ENCODE measurements around the gene LHFPL4. TPM values are rescaled to one million over a fixed set of nuclear protein-coding genes. Genes with fewer than 3 reads are reported as not detected.

LHFPL4 gene
- total RNA-seq, 2 experiments from 2014 or later = not detected

GRCh38 chr3:9508781-9509180 is 44.8 kb downstream of the LHFPL4 start:
- Histone ChIP-seq H2AFZ (ENCODE audit: low read length) (no peak overlapping the region), H3K4me2 (ENCODE audit: low read length) (no peak overlapping the region), H3K36me3 (ENCODE audit: insufficient read depth, low read length) (no peaks in the 10 kb centered on the region), H3K4me3 (ENCODE audit: low read depth, low read length, poor library complexity, severe bottlenecking) (no peak overlapping the region), H3K4me1 (ENCODE audit: insufficient read depth, low read length, poor library complexity, severe bottlenecking) (peaks cover 6% of the 10 kb centered on the region), H3K27ac (ENCODE audit: low read depth, low read length, poor library complexity, severe bottlenecking) (no peak overlapping the region), H3K9me2 (ENCODE audit: insufficient read depth, low read length) (no peaks in the 10 kb centered on the region), H3K79me2 (ENCODE audit: insufficient read depth, low read depth, low read length) (no peaks in the 10 kb centered on the region), H3K9me3 (ENCODE audit: low read length) (no peaks in the 10 kb centered on the region), H4K20me1 (ENCODE audit: insufficient read depth, low read length) (no peaks in the 10 kb centered on the region)
- ChIA-PET CTCF (ENCODE audit: unreplicated experiment) (no interaction called here), POLR2A (no interaction called here)
- intact Hi-C loops (cut with micrococcal nuclease; ENCODE audit: unreplicated experiment) = no loop called here
- BruUV-seq (replicated peaks) = no TSS peak
- TF ChIP-seq, protein P1, sequence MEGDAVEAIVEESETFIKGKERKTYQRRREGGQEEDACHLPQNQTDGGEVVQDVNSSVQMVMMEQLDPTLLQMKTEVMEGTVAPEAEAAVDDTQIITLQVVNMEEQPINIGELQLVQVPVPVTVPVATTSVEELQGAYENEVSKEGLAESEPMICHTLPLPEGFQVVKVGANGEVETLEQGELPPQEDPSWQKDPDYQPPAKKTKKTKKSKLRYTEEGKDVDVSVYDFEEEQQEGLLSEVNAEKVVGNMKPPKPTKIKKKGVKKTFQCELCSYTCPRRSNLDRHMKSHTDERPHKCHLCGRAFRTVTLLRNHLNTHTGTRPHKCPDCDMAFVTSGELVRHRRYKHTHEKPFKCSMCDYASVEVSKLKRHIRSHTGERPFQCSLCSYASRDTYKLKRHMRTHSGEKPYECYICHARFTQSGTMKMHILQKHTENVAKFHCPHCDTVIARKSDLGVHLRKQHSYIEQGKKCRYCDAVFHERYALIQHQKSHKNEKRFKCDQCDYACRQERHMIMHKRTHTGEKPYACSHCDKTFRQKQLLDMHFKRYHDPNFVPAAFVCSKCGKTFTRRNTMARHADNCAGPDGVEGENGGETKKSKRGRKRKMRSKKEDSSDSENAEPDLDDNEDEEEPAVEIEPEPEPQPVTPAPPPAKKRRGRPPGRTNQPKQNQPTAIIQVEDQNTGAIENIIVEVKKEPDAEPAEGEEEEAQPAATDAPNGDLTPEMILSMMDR (conservative IDR thresholded peaks at IDR 0.05; ENCODE audit: low read length) = no peak
- no peak for TF ChIP-seq EZH2phosphoT487 (IDR thresholded peaks at IDR 0.05; ENCODE audit: borderline replicate concordance, low read depth, low read length)
- no peak for DNase-seq (ENCODE audit: low spot score)

DNA sequence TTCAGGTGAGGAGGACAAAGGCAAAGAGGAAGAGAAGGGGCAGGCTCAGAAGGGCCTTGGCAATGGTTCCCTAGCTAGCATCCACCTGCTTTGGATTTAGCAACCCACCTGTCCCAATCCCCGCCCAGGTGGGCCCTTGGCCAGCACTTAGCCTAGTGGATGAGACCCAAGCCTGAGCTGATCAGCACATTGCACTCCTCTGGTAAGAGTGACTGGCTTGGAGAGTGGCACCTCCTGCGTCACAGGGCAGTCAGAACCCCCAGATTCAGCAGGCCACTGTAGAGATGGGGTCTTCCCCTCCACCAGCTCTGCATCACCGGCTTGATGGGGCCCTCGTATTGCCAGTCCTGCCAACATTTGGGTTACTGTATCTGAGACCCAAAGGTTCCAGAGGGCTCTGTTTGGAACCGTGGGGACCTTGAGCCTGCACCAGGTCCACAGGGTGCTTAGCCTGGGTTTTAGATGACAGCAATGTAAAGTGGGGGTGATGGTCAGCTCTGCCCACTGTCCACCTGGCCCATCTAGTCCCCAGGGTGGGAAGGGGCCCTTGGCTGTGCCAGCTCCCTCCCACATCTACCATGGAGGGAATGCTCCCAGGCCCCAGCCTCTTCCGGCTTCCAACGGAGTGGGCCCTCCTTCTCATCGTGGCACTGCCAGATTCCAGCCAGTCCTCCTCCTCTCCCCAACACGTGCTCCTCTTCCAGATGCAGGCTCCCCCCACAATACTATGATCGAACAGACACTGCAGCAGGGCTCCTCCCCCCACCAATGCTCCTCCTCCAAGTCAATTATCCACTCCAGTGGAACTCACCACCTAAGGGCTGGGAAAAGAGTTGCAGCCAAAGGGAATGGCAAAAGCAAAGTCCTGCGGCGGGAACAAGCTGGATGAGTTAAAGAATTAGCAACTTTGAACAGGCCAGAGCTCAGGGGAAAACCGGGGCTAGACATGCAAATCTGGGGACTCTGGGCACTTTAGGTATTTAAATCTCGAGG is 45.7 kb downstream of the LHFPL4 start:
- H3K9me3 ChIP-seq (ENCODE audit: low read length) = no peaks in the 10 kb centered on the region
- CTCF ChIA-PET (ENCODE audit: unreplicated experiment) = no interaction called here
- no peak for DNase-seq (ENCODE audit: low spot score)
- POLR2A ChIA-PET = interaction anchor here (0.6 kb wide), 1 partner anchor 26 kb away, joined by 3 read pairs; no protein-coding TSS in a partner anchor
- no peak overlapping the region for H3K4me2 ChIP-seq (ENCODE audit: low read length)
- no TSS peak for BruUV-seq (replicated peaks)
- H3K4me3 ChIP-seq (ENCODE audit: low read depth, low read length, poor library complexity, severe bottlenecking) = no peak overlapping the region
- no peaks in the 10 kb centered on the region for H4K20me1 ChIP-seq (ENCODE audit: insufficient read depth, low read length)
- H3K4me1 ChIP-seq (ENCODE audit: insufficient read depth, low read length, poor library complexity, severe bottlenecking) = peaks cover 6% of the 10 kb centered on the region
- TF ChIP-seq, protein P1 (conservative IDR thresholded peaks at IDR 0.05; ENCODE audit: low read length) = no peak
- no peak for TF ChIP-seq EZH2phosphoT487 (IDR thresholded peaks at IDR 0.05; ENCODE audit: borderline replicate concordance, low read depth, low read length)
- H3K9me2 ChIP-seq (ENCODE audit: insufficient read depth, low read length) = no peaks in the 10 kb centered on the region
- H3K36me3 ChIP-seq (ENCODE audit: insufficient read depth, low read length) = no peaks in the 10 kb centered on the region
- no peak overlapping the region for H2AFZ ChIP-seq (ENCODE audit: low read length)
- no peak overlapping the region for H3K27ac ChIP-seq (ENCODE audit: low read depth, low read length, poor library complexity, severe bottlenecking)
- H3K79me2 ChIP-seq (ENCODE audit: insufficient read depth, low read depth, low read length) = no peaks in the 10 kb centered on the region
- intact Hi-C loops (cut with micrococcal nuclease; ENCODE audit: unreplicated experiment) = no loop called here

- H2AFZ ChIP-seq (ENCODE audit: low read length) = no peak overlapping the region
- DNase-seq (ENCODE audit: low spot score) = peak; percentile 83
- POLR2A ChIA-PET = no interaction called here
- H3K4me3 ChIP-seq (ENCODE audit: low read depth, low read length, poor library complexity, severe bottlenecking) = no peak overlapping the region
- no TSS peak for BruUV-seq (replicated peaks)
- peak overlapping the region; percentile 20; the same call in 1 of the 2 replicates for H3K4me2 ChIP-seq (ENCODE audit: low read length)
- no peaks in the 10 kb centered on the region for H3K9me3 ChIP-seq (ENCODE audit: low read length)
- TF ChIP-seq, protein P1 (conservative IDR thresholded peaks at IDR 0.05; ENCODE audit: low read length) = peak; percentile 96
- no peak for TF ChIP-seq EZH2phosphoT487 (IDR thresholded peaks at IDR 0.05; ENCODE audit: borderline replicate concordance, low read depth, low read length)
- peaks cover 6% of the 10 kb centered on the region for H3K4me1 ChIP-seq (ENCODE audit: insufficient read depth, low read length, poor library complexity, severe bottlenecking)
- no peaks in the 10 kb centered on the region for H4K20me1 ChIP-seq (ENCODE audit: insufficient read depth, low read length)
- H3K27ac ChIP-seq (ENCODE audit: low read depth, low read length, poor library complexity, severe bottlenecking) = no peak overlapping the region
- no peaks in the 10 kb centered on the region for H3K36me3 ChIP-seq (ENCODE audit: insufficient read depth, low read length)
- CTCF ChIA-PET (ENCODE audit: unreplicated experiment) = interaction anchor here (0.6 to 1.6 kb wide), 4 partner anchors 150 to 227 kb away, joined by 3 to 5 read pairs (median 4); no protein-coding TSS in a partner anchor
- intact Hi-C loops (cut with micrococcal nuclease; ENCODE audit: unreplicated experiment) = loop anchor here (1.0 kb wide), 1 partner anchor 224 kb away; no protein-coding TSS in a partner anchor
- H3K79me2 ChIP-seq (ENCODE audit: insufficient read depth, low read depth, low read length) = no peaks in the 10 kb centered on the region
- H3K9me2 ChIP-seq (ENCODE audit: insufficient read depth, low read length) = no peaks in the 10 kb centered on the region
These were observed 50.3 kb downstream of the LHFPL4 start for GRCh38 chr3:9503283-9503682.

Measured in OCI-LY7 (cell line).